Uterus (tissue), 2 donors: Measurements from ENCODE around the gene PLCG2.

Source experiments
- POLR2A ChIP-seq, 2 donors: fragments of 450-650 bp; IDR thresholded peaks; one replicate each; pipeline ENCODE4 v1.6.1; 2016; ENCODE audit warnings: antibody characterized with exemption in 2 of 2, mild to moderate bottlenecking in 1 of 2, moderate library complexity in 1 of 2
- TF ChIP-seq, protein P1 (sequence below), 4 experiments: fragments of 200-600 bp in 2 of 4; fragments of 450-650 bp in 2 of 4; sonication (generic) in 2 of 4; IDR thresholded peaks; one replicate each; pipeline ENCODE4 v1.5.1; 2016 to 2019; ENCODE audit warnings: antibody characterized with exemption in 4 of 4, mild to moderate bottlenecking in 2 of 4, moderate library complexity in 1 of 4

- TF ChIP-seq, protein P1, sequence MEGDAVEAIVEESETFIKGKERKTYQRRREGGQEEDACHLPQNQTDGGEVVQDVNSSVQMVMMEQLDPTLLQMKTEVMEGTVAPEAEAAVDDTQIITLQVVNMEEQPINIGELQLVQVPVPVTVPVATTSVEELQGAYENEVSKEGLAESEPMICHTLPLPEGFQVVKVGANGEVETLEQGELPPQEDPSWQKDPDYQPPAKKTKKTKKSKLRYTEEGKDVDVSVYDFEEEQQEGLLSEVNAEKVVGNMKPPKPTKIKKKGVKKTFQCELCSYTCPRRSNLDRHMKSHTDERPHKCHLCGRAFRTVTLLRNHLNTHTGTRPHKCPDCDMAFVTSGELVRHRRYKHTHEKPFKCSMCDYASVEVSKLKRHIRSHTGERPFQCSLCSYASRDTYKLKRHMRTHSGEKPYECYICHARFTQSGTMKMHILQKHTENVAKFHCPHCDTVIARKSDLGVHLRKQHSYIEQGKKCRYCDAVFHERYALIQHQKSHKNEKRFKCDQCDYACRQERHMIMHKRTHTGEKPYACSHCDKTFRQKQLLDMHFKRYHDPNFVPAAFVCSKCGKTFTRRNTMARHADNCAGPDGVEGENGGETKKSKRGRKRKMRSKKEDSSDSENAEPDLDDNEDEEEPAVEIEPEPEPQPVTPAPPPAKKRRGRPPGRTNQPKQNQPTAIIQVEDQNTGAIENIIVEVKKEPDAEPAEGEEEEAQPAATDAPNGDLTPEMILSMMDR (IDR thresholded peaks at IDR 0.05) = peak; percentile 58 to 91 (median 74)
- TF ChIP-seq POLR2A (IDR thresholded peaks at IDR 0.05) = no peak
Measured at GRCh38 chr16:81737885-81738536, 41.1 kb upstream of the PLCG2 start.
